GM12891 (cell line): Measurements from ENCODE around the gene TAS1R3.

Source experiments
- PAX5 ChIP-seq: IDR thresholded peaks from 2 replicates; pipeline ENCODE4 v1.6.1; 2011; ENCODE audit warnings: low read length, moderate library complexity, mild to moderate bottlenecking; ENCODE audit not compliant: insufficient read depth, severe bottlenecking
- POLR2A ChIP-seq: IDR thresholded peaks from 2 replicates; pipeline ENCODE4 v1.6.1; 2011; ENCODE audit warnings: low read depth, low read length, control low read depth
- POLR2AphosphoS5 ChIP-seq: IDR thresholded peaks from 2 replicates; pipeline ENCODE4 v1.6.1; 2011; ENCODE audit warnings: low read depth, low read length, control low read depth
- TAF1 ChIP-seq: IDR thresholded peaks from 2 replicates; pipeline ENCODE4 v1.6.1; 2011; ENCODE audit warnings: low read depth, low read length, control low read depth

- TF ChIP-seq TAF1 (no peak), POLR2A (no peak), PAX5 (no peak), POLR2AphosphoS5 (no peak)
Measured at GRCh38 chr1:1354271-1355247, 23.5 kb downstream of the TAS1R3 start.
